IMR-90 (cell line): ENCODE results near the gene PPP5C. TPM values are rescaled to one million over a fixed set of nuclear protein-coding genes. Genes with fewer than 3 reads are reported as not detected.

Source experiments
- CTCF ChIP-seq: conservative IDR thresholded peaks from 2 replicates; pipeline ENCODE4 v1.5.1; 2012; ENCODE audit warnings: mild to moderate bottlenecking, low read depth, low read length, improper control_type of control experiment
- MAFK ChIP-seq: IDR thresholded peaks from 2 replicates; pipeline ENCODE4 v1.6.1; 2012; ENCODE audit warnings: low read depth, low read length, improper control_type of control experiment
- polyA plus RNA-seq, 3 experiments: library from polyadenylated mRNA; depleted of rRNA; stranded (reverse); fragments of >200 nt; gene quantifications; 2 replicates each; pipeline ENCODE4 v1.2.3, GENCODE V29; 2012; ENCODE audit warnings: low replicate concordance in 1 of 3
- total RNA-seq: library from RNA; depleted of rRNA; stranded (reverse); fragments of >200 nt; gene quantifications from 2 replicates; pipeline ENCODE4 v1.2.3, GENCODE V29; 2012

PPP5C gene
- total and polyA plus RNA-seq, 2 of the 4 experiments (the other 2 are of a cell fraction) = 80.5 to 128 TPM

GRCh38 chr19:46373491-46374359 is 26.8 kb downstream of the PPP5C start (continued):
- TF ChIP-seq CTCF = no peak
- TF ChIP-seq MAFK = no peak
